D721Med (cell line): Measurements from ENCODE around the gene CPZ.

ENCODE experiments used
- DNase-seq: peaks from one replicate; pipeline ENCODE4 v3.0.0; 2011; ENCODE audit warnings: low spot score; ENCODE audit not compliant: insufficient read length
- FAIRE-seq: peaks from 2 replicates; lab custom pipeline; 2011; peaks lifted over from hg19 to GRCh38; lab: Jason Lieb, UNC
- TF ChIP-seq, protein P1 (sequence below): IDR thresholded peaks from 2 replicates; pipeline ENCODE4 v1.5.1; 2012; ENCODE audit warnings: mild to moderate bottlenecking, control low read depth; ENCODE audit not compliant: insufficient read depth; ENCODE audit errors: missing control alignments

The CPZ gene

DNA sequence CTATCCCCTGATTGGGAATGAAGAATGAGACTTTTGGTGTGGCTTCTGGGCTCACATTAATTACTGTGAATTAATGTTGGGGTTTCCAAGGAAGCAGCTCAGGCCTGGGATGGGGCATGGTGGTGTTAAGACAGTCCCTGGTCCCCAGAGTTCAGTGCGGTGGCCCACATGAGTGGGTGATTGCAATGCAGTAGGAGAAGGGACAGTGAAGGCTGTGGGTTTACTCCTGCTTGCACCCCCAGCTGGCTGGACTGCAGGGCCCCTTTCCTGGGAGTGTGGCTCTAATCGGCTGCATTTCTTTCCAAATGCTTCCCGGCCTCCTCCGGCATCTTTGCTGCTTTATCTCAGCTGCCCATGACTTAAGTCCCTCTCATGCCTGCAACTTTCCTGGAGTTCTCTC, 40.5 kb upstream of the CPZ start:
- no peak for FAIRE-seq
- TF ChIP-seq, protein P1, sequence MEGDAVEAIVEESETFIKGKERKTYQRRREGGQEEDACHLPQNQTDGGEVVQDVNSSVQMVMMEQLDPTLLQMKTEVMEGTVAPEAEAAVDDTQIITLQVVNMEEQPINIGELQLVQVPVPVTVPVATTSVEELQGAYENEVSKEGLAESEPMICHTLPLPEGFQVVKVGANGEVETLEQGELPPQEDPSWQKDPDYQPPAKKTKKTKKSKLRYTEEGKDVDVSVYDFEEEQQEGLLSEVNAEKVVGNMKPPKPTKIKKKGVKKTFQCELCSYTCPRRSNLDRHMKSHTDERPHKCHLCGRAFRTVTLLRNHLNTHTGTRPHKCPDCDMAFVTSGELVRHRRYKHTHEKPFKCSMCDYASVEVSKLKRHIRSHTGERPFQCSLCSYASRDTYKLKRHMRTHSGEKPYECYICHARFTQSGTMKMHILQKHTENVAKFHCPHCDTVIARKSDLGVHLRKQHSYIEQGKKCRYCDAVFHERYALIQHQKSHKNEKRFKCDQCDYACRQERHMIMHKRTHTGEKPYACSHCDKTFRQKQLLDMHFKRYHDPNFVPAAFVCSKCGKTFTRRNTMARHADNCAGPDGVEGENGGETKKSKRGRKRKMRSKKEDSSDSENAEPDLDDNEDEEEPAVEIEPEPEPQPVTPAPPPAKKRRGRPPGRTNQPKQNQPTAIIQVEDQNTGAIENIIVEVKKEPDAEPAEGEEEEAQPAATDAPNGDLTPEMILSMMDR = no peak
- DNase-seq = no peak

GRCh38 chr4:8552581-8553205, 39.9 kb upstream of the CPZ start:
- FAIRE-seq = no peak
- TF ChIP-seq, protein P1 = no peak
- DNase-seq = no peak

DNA sequence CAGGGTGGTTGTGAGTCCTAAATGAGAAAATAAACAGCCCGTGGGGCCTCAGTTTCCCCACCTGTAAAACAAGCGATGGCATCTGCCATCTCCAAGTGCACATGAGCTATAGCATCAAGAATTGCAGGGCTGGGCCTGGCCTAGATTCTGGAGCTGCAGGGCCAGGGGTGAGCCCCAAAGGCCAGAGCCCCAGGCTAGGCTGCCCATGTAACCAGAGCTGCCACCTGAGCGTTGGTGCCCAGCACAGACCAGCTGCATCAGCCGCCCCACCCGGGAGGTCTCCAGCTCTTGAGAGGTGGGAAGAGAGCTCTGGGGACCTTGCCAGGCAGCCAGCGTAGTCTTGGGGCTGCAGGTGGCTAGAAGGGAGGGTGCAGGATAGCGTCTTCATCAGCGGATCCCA, 39.3 kb upstream of the CPZ start:
- FAIRE-seq (no peak), DNase-seq (no peak)

GRCh38 chr4:8553991-8554405, 38.6 kb upstream of the CPZ start:
- TF ChIP-seq, protein P1 = no peak
- DNase-seq = no peak
- no peak for FAIRE-seq

More for the DNA sequence above, 39.3 kb upstream of the CPZ start:
- TF ChIP-seq, protein P1 = no peak

GRCh38 chr4:8554555-8555100, 37.9 kb upstream of the CPZ start:
- FAIRE-seq = no peak
- TF ChIP-seq, protein P1 = no peak

GRCh38 chr4:8555716-8556115, 36.8 kb upstream of the CPZ start:
- DNase-seq = no peak
- FAIRE-seq = no peak
- TF ChIP-seq, protein P1 = no peak

More at GRCh38 chr4:8554555-8555100, 37.9 kb upstream of the CPZ start:
- no peak for DNase-seq

DNA sequence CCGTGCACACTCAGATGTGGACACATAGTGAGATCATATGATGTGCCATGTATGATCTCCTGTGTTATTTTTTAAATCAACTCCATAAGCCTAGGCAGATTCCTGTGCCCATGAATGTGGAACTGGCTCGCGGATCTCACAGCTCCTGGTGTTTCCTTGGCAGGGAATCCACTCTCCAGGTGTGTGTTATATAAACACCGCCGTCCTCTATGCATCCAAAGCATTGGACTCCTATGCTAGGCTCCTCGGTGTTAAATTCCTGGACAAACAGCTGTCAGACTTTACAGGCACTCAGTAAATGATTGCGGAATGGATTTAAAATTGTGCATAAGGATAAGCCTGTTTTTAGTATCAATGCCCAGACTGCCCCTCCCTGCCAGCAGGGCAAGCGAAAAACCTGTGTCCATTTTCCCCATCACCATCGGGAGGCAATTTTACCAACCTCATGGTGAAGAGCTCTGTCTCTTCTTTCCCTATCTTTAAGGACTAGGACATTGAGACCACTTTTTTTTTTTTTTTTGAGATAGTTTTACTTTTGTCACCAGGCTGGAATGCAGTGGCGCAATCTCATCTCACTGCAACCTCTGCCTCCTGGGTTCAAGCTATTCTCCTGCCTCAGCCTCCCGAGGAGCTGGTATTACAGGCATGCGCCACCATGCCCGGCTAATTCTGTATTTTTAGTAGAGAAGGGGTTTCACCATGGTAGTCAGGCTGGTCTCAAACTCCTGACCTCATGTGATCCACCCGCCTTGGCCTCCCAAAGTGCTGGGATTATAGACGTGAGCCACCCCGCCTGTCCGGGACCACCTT, 36.0 kb upstream of the CPZ start:
- TF ChIP-seq, protein P1 = no peak
- DNase-seq (no peak), FAIRE-seq (no peak)
